Peyer's patch (tissue), 4 donors: Measurements from ENCODE around the gene CPNE8.

ENCODE experiments used
- CTCF ChIP-seq, 6 experiments: fragments of 450-650 bp in 4 of 6; fragments of 200-600 bp in 2 of 6; sonication (generic) in 1 of 6; IDR thresholded peaks; one replicate each; pipeline ENCODE4 v1.5.1; 2017 to 2019; ENCODE audit warnings: antibody characterized with exemption in 6 of 6, mild to moderate bottlenecking in 3 of 6, moderate library complexity in 1 of 6
- POLR2A ChIP-seq, 2 donors: fragments of 450-650 bp; IDR thresholded peaks; one replicate each; pipeline ENCODE4 v1.5.1; 2017; ENCODE audit warnings: antibody characterized with exemption in 2 of 2, mild to moderate bottlenecking in 2 of 2, moderate library complexity in 2 of 2

- TF ChIP-seq CTCF (IDR thresholded peaks at IDR 0.05) = no peak
- TF ChIP-seq POLR2A (IDR thresholded peaks at IDR 0.05) = peak in 1 of 2 donors; percentile 39
Measured at GRCh38 chr12:38905480-38906351, at the start of gene CPNE8.
